NCI-H2227 (cell line): ENCODE results near the gene LRRC45.
A peak's percentile ranks its signal among the peaks of the same experiment; 100 is the strongest.

Source experiments
- DNase-seq: peaks from one replicate; lab custom pipeline; 2025; ENCODE audit not compliant: unreplicated experiment; lab: John Stamatoyannopoulos, UW

LRRC45 gene

DNA sequence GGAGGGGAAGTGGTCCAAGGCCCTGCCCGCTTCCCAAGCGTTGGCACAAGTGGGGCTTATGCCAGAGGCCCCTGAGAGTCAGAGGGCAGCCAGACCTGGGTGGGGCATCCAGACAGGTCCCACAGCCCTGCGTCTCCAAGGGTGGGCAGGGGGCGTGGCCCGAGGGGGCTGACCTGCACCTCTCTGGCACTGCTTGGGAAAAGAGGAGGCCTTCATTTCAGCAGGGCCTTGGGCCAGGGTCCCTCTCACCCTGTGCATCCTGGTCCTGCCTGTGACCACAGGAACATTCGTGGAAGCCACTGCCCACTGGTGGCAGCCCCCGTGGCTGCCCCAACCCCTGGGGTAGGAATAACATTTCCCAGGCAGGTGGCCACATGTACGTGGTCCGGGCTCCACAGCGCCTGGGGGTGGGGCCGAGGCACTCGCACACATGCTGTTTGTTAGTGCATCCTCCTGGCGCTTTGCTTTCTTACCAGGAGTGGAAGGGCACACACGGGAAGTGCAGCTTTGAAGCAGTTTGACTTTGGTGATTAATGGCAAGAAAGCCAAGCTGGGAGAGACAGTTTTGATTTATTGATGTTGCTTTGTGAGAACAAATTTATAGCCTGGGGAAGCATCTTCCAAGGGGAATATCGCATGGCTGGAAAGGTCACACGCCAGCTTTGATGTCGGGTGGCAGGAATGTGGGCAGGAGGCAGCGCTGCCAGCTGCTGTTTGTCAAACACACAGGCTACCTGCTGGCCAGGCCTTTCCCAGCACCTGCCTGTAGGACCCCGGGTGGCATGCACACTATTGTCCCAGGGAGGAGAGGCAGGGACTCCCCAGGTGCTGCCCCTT is 4.7 kb upstream of the LRRC45 start:
- DNase-seq, result peak; percentile 64

DNA sequence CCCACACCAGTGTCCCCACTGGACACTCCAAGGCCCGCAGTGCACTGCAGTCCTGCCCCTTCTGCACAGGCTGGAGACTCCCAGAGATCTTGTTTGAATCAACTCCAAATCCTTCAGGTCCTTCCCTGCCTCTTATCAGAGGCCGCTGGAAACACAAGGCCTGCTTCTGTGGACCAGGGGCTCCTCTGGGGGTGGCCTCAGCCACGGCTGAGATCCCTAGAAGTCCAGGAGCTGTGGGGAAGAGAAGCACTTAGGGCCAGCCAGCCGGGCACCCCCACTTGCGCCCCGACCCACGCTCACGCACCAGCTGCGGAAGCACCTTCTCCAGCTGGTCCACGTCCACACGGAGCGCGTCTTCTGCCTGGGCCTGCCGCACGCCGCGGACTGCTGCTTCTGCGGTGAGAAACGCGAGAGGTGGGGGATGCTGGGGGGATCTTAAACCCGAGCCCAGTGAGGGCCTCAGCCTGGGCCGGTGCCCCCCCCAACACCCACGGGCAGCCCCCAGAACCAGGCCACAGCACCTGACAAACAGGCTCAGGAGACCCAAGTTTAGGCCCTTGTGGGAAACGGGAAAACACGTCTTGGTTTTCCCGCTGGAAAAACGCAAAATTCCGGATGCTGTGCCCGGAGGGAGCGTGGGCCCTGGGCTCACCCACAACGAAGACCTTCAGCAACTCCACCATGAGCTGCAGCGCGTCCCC is 4.0 kb upstream of the LRRC45 start:
- DNase-seq, result no peak

DNA sequence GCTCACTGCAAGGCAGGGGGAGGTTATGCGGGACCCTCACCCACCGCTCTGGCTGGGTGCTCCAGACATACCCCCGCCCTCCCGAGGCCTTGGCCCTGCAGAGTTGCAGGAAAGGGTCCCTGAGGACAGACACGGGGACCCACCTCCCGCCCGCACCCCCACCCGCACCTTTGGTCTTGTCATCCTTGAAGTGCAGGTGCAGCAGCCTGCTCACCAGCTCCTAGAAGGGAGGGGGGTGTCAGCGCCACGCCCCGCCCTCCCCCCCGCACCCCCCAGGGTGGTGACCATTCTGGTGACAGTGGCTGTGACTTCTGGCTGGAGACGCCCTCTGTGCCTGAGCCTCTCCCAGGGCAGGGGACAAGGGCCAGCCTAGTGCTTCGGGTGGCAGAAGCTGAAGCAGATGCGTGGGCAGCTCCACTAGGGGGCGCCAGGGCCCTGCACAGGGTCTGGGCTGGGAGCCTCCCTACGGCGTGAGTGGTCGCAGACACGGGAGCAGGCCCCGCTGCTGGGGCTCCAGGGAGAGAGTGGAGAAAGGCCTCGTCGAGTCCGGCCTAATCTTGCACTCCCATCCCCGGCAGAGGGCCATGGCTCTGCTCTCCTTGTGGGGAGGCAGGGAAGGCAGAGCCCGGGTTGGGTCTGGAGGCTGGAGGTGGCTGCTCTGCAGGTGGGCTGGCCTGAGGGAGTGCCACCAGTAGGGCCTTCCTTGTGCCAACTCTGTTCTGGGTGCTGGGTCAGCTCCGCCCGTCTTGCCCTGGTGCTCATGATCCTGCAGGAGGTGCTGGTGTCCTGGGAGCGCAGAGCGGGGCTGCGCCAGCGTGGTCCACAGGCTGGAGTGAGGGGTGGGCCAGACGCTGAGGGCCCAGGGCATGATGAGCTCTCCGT is 3.2 kb upstream of the LRRC45 start:
- peak; percentile 61 for DNase-seq

DNA sequence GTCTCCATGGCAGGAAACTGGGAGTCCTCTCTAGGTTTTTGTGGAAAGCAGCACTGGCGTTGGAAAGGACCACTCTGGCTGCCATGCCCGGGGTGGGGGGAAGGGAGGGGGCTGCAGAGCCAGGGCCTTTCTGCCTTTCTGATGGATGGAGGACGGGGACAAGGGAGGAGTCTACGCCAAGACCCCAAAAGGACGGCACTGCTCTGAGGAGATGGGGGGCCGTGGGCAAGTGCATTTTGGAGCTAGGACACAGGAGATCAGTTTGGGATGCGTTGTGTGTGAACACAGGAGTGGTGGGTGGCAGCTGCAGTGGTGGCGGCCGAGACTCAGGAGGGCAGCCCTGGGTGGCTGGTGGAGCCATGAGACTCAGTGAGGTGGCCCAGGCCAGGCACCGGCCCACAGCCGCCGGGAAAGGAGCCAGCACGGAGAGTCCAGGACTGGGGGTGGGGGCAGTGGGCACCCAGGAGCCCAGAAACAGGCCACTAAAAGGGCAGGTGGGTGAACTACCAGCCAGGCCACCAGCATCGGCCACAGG is 2.5 kb upstream of the LRRC45 start:
- no peak for DNase-seq

DNA sequence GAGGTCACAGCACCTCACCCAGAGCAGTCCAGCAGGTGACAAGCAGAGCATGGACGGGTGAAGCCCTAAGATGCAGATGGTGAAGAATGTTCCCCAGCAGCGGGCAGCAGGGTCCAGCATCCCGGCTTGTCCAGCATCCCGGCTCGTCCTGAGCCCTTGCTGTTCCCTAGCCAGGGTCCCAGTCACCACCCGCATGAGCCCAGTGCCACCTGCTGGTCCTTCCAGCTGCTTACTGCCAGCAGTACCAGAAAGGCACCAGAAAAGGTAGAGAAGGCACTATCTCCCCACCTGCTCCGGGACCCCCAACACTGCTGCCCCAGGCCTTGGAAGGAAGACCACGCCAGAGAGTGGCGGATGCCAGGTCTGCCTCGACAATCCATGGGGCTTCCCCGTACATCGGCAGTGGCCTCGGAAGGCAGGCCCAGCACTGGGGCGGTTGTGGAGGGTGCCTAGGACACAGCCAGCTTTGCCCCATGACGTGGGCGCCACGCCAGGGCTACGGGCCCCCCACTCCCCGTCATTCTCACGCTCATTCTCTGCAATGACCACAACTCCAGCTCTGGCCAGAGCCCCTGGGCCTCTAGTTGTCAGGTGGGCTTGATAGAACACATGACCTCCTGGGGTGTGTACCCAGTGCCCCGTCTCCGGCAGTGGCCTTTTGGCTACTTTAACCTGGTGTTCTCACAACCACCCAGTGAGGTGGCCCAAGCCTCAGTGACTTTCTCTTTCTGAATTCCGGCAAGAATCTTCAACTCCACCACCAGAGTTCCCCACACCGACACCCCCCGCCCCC is 1.8 kb upstream of the LRRC45 start:
- peak; percentile 49 for DNase-seq

DNA sequence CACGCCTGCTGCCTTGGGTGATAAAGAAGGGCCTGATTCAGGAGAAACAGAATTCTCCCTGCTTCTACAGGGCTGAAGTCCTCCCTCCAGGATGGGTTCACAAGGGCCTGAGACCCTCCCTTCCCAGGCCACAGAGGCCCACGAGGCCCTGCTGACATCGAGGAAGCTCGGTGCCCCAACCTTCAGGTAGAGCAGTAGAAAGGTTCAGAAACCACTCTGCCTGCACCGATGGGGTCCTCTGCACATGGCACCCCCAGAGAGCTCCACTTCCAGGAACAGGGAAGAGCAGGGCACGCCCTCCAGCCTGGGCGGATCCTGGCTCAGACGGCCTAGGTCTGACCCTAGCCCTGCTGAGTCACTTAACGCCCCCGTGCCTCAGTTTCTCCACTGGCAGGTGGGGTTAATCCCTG is 1.2 kb upstream of the LRRC45 start:
- no peak for DNase-seq

DNA sequence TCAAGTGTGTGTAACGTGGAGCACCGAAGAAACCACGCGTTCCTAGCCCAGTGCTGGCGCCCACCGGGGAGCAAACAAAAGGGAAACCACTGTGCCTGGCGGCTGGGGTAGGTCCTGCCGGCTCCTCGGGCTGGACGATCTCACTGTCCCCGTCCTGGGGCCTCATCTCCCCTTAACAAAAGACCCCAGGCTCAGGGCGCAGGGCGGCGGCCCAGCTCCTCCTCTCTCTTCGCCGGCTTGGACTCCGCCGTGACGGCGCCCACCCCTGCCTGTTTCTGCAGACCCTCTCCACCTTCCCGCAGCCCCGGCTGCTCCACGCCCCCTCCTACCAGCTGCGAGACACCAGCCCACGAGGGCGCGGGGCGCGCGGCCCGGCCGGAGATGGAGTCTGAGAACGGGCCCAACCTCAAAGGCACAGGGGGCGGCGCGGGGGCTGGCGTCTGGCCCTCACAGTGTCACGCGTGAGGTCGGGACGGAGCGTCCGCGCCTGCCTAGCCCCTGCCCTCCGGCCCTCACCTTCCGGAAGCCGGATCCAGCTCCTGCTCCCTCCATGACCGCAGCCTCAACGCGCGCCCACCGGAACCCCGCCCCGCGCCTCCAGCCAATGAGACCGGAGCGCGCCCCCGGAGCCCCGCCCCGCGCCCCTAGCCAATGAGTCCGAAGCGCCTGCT is 660 bp upstream of the LRRC45 start, which contains the start of gene CENPX:
Gene CENPX, minus strand, starts transcription at position 569 of the 671 bp plus-strand sequence. Its CDS starts 17 bp downstream, at position 552.
- no peak for DNase-seq

DNA sequence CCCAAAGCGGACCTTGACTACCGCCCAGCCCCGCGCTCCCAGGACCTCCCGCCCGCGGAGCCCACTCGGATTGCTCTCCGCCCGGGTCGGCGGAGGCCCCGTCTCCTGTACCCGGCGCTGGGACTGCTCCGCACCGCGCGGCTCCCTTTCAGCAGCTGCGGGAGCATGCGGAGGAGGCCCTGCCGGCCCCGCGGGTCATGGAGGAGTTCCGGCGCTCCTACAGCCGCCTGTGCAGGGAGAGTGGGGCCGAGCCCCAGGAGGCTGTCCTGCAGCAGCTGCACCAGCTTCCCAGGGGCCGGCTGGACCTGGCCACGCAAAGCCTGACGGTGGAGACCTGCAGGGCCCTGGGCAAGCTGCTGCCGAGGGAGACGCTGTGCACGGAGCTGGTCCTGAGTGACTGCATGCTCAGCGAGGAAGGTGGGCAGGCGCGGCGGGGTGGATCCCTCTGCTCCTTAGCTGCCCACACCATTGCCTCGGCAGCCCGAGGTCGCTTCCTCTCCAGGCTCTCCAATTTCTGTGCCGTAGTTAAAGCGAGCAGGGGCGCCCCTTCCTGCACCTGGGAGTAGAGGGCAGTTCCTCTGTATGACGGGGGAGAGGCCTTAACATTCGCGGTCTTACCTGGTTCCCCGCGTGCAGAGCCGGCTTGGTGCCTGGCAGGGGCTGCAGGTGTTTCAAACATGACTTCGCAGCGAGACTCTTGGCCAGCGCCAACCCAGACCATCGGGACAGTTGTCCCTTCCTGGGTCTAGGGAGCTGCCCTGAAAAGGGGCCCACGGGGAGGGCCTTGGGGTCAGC is 539 bp downstream of the LRRC45 start:
- peak; percentile 66 for DNase-seq

DNA sequence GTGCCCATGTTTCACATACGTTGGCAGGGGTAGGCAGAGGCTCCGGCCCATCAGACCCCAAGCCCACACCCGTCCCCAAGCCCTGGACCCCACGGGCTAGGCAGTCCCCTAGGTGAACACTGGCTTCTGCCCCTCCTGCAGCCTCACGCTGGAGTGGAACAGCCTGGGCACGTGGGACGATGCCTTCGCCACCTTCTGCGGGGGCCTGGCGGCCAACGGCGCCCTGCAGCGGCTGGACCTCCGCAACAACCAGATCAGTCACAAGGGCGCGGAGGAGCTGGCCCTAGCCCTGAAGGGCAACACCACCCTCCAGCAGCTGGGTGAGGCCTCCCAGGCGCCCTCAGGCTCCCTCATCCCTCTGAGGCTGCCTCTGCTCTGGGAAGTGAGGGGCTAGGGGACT is 1.8 kb downstream of the LRRC45 start:
- DNase-seq, result no peak

DNA sequence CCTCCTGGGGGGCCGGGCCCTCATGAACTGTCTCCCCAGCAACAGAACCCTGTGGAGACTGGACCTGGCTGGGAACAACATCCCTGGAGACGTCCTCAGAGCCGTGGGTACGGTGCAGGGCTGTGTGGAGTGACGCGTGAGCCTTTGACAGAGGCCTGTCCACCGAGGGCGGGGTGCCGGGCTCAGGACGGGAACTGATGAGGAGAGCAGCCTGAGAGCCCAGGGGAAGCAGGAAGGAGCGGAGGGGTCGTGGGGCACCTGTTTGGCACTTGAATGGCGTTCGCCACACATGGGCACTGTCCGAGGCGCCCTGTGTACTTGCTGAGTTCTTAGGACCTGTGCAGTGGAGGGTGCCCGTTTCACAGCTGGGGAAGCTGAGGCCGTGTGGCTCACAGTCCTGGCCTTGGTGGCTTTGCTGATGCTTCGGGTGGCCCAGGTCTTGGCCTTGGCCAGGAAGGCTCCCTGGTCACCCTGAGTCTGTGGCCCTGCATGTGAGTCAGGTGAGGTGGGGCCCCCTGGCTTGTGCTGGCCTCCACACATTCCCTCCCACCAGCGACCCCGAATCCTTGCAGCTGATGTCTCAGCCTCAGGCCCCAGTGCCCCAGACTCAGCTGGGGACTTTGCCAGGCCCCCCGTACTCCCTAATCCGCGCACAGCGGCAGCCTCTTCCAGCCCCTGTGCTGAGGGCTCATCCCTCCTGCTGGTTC is 2.4 kb downstream of the LRRC45 start:
- no peak for DNase-seq

DNA sequence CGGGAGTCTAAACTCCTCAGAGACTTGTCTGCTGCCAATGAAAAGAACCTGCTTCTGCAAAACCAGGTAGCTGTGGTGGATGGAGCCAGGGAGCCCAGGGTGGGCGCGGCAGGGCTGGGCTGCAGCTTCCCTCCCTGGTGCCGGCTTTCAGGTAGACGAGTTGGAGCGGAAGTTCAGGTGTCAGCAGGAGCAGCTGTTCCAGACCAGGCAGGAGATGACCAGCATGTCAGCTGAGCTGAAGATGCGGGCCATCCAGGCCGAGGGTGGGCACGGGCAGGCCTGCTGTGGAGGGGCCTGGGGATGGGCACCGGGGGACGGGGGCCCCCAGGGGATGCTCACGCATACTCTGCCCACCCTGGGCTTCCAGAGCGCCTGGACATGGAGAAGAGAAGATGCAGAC is 5.1 kb downstream of the LRRC45 start:
- DNase-seq, result no peak

DNA sequence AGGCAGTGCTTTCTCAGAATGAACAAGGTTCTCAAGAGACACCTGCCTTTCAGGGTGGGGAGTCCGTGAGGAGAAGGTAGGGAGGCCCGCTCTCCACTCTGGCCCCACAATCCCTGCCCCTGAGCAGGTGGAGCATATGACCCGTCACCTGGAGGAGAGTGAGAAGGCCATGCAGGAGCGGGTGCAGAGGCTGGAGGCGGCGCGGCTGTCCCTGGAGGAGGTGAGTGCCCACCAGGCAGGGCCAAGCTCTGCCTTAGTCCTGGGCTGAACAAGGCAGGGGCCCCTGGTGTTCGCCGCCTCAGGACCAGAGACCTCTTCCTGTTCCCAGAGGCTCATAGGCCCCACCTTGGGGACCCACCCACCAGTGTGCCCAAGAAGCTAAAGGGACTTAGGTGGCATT is 5.9 kb downstream of the LRRC45 start:
- no peak for DNase-seq

DNA sequence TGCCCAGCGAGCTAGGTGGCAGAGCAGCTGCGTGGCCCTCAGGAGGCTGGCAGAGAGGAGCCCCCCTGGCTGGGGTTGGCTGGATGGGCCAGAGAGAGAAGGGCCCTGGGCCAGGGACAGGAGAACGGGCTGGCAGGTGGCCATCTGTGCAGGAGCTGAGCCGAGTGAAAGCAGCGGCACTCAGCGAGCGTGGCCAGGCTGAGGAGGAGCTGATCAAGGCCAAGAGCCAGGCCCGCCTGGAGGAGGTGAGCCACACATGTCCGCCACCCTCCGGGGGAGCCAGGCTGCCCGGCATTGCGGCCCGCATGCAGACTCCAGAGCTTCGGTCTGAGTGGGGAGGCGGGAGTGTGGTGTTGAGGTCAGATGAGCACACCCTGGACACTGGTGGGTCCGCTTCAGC is 6.3 kb downstream of the LRRC45 start:
- no peak for DNase-seq

DNA sequence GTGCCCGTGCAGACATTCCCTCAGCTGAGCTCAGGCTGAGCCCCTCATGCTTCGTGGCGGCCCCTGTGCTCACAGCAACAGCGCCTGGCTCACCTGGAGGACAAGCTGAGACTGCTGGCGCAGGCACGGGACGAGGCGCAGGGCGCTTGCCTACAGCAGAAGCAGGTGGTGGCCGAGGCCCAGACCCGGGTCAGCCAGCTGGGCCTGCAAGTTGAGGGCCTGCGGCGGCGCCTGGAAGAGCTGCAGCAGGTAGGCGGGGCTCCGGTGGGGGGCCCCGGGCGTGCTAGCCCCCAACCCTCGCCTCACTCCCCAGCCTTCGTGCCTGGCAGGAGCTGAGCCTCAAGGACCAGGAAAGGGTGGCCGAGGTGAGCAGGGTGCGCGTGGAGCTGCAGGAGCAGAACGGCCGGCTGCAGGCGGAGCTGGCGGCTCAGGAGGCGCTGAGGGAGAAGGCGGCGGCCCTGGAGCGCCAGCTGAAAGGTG is 6.9 kb downstream of the LRRC45 start:
- DNase-seq, result no peak

DNA sequence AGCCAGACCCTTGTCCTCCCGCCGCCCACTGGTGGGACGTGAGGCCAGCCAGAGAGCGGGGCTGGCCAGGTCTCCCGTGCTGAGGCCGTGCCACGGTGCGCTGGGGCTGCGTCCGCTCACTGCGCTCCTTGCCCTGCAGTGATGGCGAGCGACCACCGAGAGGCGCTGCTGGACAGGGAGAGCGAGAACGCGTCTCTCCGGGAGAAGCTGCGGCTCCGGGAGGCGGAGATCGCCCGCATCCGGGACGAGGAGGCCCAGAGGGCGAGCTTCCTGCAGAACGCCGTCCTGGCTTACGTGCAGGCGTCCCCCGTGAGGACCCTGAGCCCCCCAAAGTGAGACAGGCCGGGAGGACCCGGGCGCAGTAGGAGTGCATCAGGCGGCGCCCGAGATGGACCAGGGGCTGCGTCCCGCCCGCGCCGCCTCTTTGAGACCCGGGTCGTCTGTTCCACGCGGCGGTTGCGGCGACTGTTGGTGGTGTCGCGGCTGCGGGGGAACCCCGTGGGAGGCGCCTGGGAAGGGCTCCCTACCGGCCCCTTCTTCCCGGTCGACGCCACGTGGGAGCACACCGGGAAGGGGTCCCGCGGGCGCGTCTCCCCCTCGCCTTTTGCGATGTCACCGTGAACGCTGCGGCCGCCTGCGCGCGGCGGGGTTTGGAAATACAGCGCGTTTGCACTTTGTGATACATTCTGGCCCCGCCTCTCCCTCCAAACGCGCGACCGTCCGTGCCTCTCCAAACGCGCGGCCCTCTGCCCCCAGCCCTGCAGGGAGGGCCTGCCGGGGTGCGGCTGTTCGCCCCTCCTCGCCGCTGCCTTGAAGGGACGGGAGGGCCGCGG is 7.6 kb downstream of the LRRC45 start:
- DNase-seq, result peak; percentile 92

DNA sequence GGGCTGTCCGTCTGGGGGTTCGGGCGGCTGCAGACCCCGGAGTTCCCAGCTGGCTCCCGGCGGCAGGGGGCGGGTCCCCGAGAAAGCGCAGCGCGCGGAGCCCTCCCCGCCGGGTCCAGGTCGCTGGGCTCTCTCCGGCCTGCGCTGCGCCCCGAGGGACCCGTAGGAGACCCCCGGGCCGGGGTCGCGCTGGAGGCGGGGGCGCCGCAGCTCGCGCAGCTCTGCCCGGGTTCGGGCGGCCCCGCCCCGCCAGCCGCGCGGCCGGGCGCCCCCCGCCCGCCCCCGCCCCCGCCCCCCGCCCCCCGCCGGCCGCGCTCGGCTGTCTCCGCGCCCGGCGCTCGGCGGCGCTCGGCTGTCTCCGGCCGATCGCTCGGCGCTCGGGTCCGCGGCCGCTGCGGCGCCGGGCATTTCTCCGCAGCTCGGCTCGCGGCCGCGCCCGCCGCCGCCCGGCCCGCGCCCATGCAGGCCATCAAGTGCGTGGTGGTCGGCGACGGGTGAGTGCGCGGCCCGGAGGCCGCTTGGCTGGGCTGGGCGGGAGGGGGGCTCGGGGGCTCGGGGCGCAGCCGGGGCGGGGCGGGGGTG is 8.3 kb downstream of the LRRC45 start, which contains the start of gene RAC3:
Gene RAC3, plus strand, starts transcription at position 376 of the 582 bp plus-strand sequence. Its CDS starts 84 bp downstream, at position 460.
- peak; percentile 82 for DNase-seq
